AG09309 (cell line): ENCODE measurements around the gene NDRG4.

ENCODE experiments used
- DNase-seq: peaks from one replicate; pipeline ENCODE4 v3.0.0-alpha.2; 2010; ENCODE audit warnings: low read depth
- H3K4me3 ChIP-seq: 2 replicates; pipeline ENCODE4 v1.5.1; 2011; ENCODE audit warnings: mild to moderate bottlenecking, low read depth, low read length, moderate library complexity; ENCODE audit not compliant: control insufficient read depth
- TF ChIP-seq, protein P1 (sequence below): IDR thresholded peaks from 2 replicates; pipeline ENCODE4 v1.5.1; 2011; ENCODE audit warnings: mild to moderate bottlenecking, low read depth, low read length, inconsistent platforms; ENCODE audit not compliant: insufficient read depth, control insufficient read depth; ENCODE audit errors: missing control alignments

Gene NDRG4

DNA sequence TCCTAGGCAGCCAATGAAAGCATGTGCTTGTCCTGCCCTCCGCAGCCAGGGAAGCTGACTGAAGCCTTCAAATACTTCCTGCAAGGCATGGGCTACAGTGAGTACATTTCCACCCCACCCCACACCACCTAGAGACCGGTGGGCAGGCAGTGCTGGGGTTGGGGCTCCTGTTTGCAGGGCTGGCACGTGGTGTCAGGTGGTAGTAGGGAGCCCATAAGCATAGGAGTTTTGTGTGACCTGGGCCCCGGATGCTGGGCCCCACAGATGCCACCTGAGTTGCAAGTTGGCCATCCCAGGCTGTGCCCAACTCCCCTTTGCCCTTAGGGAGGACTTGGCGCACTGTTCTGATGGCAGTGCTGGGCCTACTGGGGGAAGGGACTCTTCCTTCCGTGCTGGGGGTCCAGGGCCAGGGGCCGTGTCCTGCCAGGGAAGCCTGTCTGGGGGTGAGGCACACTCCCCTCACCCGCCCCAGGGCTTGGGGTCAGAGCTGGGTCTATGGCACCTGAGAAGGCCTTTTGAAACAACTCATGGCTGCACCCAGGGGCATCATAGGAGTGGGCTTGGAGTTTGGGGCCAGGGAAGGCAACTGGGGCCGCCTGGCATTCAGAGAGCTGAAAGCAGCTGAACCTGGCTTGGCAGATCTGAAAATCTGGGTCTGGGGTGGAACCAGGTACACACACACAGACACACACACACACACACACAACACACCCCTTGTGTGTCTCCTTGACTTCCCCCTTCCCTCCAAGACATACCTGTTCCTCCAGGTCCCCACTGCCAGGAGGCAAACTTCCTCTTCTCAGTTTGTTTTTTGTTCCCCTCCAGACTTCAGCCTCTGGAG is 9.5 kb downstream of the NDRG4 start:
- DNase-seq: no peak
- TF ChIP-seq, protein P1, sequence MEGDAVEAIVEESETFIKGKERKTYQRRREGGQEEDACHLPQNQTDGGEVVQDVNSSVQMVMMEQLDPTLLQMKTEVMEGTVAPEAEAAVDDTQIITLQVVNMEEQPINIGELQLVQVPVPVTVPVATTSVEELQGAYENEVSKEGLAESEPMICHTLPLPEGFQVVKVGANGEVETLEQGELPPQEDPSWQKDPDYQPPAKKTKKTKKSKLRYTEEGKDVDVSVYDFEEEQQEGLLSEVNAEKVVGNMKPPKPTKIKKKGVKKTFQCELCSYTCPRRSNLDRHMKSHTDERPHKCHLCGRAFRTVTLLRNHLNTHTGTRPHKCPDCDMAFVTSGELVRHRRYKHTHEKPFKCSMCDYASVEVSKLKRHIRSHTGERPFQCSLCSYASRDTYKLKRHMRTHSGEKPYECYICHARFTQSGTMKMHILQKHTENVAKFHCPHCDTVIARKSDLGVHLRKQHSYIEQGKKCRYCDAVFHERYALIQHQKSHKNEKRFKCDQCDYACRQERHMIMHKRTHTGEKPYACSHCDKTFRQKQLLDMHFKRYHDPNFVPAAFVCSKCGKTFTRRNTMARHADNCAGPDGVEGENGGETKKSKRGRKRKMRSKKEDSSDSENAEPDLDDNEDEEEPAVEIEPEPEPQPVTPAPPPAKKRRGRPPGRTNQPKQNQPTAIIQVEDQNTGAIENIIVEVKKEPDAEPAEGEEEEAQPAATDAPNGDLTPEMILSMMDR: no peak
- H3K4me3 ChIP-seq: no peak overlapping the region

DNA sequence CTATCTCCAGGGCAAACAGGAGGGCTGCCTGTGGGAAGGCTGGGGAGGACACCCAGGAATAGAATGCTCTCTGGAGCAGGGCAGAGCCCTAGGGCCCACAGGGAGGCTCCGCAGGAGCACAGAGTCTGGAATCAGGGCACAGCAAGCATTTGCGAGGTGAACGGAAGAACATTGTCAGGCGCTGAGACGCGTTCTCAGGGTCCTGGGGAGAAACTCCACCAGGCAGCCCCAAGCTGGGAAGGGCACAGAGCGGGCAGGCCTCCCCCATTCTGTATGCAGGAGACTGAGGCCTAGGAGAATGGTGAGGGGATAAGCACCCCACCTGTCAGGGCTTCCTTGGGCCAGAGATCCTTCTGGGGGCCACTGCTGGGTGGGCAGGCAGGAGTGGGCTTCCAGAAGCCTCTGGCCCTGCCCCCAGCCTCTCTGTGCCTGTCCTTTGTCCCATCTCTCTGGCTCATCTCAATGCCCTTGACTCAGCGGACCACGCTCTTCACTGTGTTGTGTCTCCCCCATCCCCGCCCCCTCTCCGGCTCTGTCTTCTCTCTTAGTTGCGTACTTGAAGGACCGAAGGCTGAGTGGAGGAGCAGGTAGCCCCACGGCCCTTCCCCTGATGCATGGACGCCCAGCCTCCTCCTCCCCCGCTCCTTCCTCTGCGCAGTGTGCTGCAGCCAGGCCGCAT is 10.3 kb downstream of the NDRG4 start:
- H3K4me3 ChIP-seq: no peak overlapping the region
- TF ChIP-seq, protein P1: no peak
- no peak for DNase-seq

DNA sequence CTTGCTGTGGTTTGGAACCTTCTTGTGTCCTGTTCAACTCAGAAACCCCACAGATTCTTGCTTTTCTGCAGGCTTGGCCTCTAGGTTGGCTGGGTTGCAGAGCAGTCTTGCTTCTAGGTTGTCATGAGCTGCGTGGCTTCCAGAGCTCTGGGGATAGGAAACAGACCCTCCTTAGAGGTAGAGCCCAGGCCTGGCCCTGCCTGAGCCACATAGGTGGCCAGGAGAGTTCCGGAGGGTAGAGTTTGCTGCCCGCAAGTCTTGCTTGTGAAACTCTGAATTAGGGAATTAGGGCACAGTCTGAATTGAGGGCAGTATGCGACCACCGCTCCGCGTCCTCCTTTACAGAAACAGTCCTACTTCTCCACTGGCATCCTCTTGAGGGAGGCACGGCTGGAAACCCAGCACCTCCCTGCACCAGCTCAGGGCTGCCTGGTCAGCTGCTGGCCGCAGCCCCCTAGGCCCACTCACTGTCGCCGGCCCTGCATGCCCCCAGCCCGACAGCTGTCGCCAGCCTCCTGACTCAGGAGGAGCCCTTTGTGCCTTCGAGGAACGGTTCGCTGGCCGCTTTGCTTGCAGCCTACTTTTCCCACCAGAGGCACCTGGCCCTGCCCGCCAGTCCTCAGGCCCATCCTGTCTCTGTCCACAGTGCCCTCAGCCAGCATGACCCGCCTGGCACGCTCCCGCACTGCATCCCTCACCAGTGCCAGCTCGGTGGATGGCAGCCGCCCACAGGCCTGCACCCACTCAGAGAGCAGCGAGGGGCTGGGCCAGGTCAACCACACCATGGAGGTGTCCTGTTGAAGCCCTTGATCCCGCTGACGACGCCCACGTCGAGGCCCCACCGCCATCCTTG is 11.1 kb downstream of the NDRG4 start:
- TF ChIP-seq, protein P1: no peak
- H3K4me3 ChIP-seq: no peak overlapping the region
- no peak for DNase-seq

DNA sequence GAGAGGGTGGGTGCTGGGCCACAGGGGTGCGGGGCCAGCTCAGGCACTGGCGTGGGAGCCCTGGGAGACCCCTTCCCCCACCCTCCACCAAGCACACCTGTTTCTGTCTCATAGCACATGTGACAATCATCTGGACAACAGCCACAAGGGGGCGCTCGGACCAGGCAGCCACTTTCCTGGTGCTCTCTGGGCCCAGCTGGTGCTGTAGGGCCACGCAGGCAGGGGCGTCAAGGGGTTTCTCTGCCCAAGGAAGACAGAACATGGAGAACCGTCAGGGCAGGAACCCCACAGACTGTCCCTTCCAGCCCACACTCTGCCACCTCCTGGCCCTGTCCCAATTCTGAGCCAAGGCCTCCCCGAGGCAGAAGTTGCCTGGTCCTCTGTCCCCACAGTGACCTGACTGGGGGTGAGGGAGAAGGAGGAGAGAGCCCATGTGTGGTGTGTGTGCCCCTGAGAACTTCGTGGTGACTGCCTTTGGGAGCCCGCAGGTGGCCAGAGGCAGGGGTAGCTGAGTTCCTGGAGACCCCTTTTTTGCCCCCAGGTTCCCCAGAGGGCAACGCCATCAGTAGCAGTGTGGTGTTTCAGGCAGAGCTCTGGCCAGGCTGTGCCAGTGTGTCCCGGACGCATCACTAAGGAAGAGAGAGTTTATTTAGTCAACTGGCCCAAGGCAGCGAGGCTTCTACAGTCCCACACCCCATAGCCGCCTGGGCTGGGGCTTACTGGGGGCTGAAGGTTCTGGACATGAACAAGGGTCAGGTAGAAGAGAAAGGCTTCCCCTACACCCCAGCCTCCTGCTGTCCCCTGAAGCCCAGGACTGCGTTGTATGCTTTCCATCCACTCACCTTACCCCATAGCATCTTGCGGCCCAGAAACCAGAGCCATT is 12.2 kb downstream of the NDRG4 start:
- DNase-seq: no peak
- TF ChIP-seq, protein P1: peak; percentile 87

DNA sequence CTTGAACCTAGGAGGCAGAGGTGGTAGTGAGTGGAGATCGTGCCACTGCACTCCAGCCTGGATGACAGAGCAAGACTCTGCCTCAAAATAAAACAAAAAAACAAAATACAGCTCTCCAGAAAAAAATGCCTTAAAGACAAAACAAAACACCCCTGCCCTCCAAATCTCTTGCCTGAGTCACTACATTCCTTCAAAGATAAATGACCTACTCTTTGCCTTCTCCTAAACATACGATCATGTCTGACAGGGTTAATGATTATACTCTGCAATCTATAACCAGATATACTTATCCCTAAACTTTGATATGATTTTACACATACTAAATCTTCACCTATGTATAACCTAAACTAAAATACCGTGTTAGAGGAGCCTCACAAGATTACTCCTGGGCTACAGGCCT is 13.9 kb downstream of the NDRG4 start:
- TF ChIP-seq, protein P1: no peak
- DNase-seq: no peak
- no peak overlapping the region for H3K4me3 ChIP-seq

More for the DNA sequence above, 12.2 kb downstream of the NDRG4 start:
- H3K4me3 ChIP-seq: no peak overlapping the region
